DND-41 (cell line): Measurements from ENCODE around the gene RIOK3.

Experiments
- ATAC-seq: fragments of 200-7000 bp; cut with Tn5 transposase; 3 replicates; pipeline ENCODE4 v1.9.1; 2021; ENCODE audit warnings: low read depth; ENCODE audit not compliant: insufficient read depth
- DNase-seq: peaks from one replicate; pipeline ENCODE4 v3.0.0-alpha.2; 2020
- H2AFZ ChIP-seq: 2 replicates; pipeline ENCODE4 v1.6.0; 2012; ENCODE audit warnings: low read depth, low read length
- H3K27ac ChIP-seq: 2 replicates; pipeline ENCODE4 v1.5.1; 2012; ENCODE audit warnings: low read length, inconsistent platforms
- H3K27me3 ChIP-seq: fragments of 200-600 bp; sonication (generic); 2 replicates; pipeline ENCODE4 v1.6.0; 2012; ENCODE audit warnings: low read length, mild to moderate bottlenecking, inconsistent platforms; ENCODE audit not compliant: insufficient read depth, poor library complexity
- H3K36me3 ChIP-seq: 2 replicates; pipeline ENCODE4 v1.5.1; 2012; ENCODE audit warnings: low read length, inconsistent platforms; ENCODE audit not compliant: insufficient read depth
- H3K4me1 ChIP-seq: 2 replicates; pipeline ENCODE4 v1.5.1; 2012; ENCODE audit warnings: mild to moderate bottlenecking, low read length; ENCODE audit not compliant: insufficient read depth
- H3K4me2 ChIP-seq: 2 replicates; pipeline ENCODE4 v1.6.0; 2012; ENCODE audit warnings: mild to moderate bottlenecking, moderate library complexity, low read length, inconsistent platforms; ENCODE audit not compliant: insufficient read depth
- H3K4me3 ChIP-seq, 2 experiments: fragments of 200-600 bp in 1 of 2; shearing (Covaris generic) in 1 of 2; 2 replicates each; pipeline ENCODE4 v1.5.1; 2012 to 2016; ENCODE audit warnings: inconsistent platforms in 2 of 2, low read length in 2 of 2, mild to moderate bottlenecking in 2 of 2, low read depth in 1 of 2, moderate library complexity in 1 of 2
- H3K79me2 ChIP-seq: 2 replicates; pipeline ENCODE4 v1.6.0; 2012; ENCODE audit warnings: low read length, inconsistent platforms; ENCODE audit not compliant: insufficient read depth
- H3K9ac ChIP-seq: 2 replicates; pipeline ENCODE4 v1.6.0; 2012; ENCODE audit warnings: low read depth, mild to moderate bottlenecking, inconsistent platforms, low read length, moderate library complexity
- H3K9me3 ChIP-seq: 2 replicates; pipeline ENCODE4 v1.5.1; 2012; ENCODE audit warnings: low read length, moderate library complexity, mild to moderate bottlenecking, inconsistent platforms; ENCODE audit not compliant: insufficient read depth, severe bottlenecking
- H4K20me1 ChIP-seq: 2 replicates; pipeline ENCODE4 v1.6.0; 2012; ENCODE audit warnings: low read length; ENCODE audit not compliant: insufficient read depth
- CTCF ChIP-seq: IDR thresholded peaks from 2 replicates; pipeline ENCODE4 v1.5.1; 2012; ENCODE audit warnings: borderline replicate concordance, low read length, moderate library complexity, mild to moderate bottlenecking; ENCODE audit not compliant: poor library complexity, severe bottlenecking; ENCODE audit errors: extremely low read depth
- EZH2 ChIP-seq: IDR thresholded peaks from 3 replicates; pipeline ENCODE4 v1.6.1; 2012; ENCODE audit warnings: borderline replicate concordance, low read depth, mild to moderate bottlenecking, moderate library complexity, low read length, inconsistent platforms; ENCODE audit not compliant: severe bottlenecking

The RIOK3 gene

DNA sequence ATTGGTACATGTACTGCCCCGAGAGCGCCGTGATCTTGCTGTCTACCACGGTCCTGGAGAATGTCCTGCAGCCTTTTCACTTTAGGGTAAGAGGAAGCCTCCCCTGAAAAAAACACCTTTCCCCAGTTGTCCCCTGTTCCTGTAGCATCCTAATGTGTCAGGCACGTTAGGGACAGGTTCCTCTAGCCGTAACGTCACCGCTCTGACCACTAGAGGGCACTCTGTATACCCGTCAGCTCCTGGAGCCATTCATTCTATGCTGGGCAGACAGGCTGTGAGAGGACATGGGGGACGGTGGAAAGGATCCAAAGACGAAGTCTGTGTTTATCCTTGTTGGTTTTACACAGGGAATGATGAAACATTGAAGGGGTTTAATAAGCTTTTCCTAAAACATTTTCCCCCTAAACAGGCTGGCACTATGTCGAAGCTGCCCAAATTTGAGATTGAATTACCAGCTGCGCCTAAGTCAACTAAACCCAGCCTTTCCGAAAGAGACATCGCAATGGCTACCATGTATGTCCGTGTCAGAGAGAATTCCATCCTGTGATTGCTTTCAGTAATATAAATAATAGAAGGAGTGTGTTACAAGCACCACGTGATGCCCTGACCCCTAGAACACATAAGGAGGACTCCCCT lies 62.9 kb downstream of the RIOK3 start:
- Histone ChIP-seq H3K4me2 (no peak overlapping the region), H3K27ac (no peak overlapping the region), H3K4me1 (0 out of 2 replicates have a peak, but pooled peaks cover 2% of the 10 kb centered on the region), H4K20me1 (no peaks in the 10 kb centered on the region), H2AFZ (0 out of 2 replicates have a peak overlapping the region, but pooled peaks have one; percentile 21), H3K9me3 (no peaks in the 10 kb centered on the region), H3K9ac (no peak overlapping the region), H3K36me3 (peaks cover 72% of the 10 kb centered on the region), H3K4me3 (no peak overlapping the region), H3K27me3 (no peaks in the 10 kb centered on the region), H3K79me2 (no peaks in the 10 kb centered on the region)
- TF ChIP-seq EZH2: no peak
- TF ChIP-seq CTCF: peak; percentile 98
- peak; percentile 79 for DNase-seq
- peak; percentile 100 for ATAC-seq

- H3K27ac ChIP-seq: no peak overlapping the region
- DNase-seq (no peak), ATAC-seq (no peak)
- H3K4me1 ChIP-seq: 0 out of 2 replicates have a peak, but pooled peaks cover 2% of the 10 kb centered on the region
- no peaks in the 10 kb centered on the region for H4K20me1 ChIP-seq
- TF ChIP-seq CTCF (no peak), EZH2 (no peak)
- no peaks in the 10 kb centered on the region for H3K27me3 ChIP-seq
- H3K9me3 ChIP-seq: no peaks in the 10 kb centered on the region
- no peak overlapping the region for H3K4me2 ChIP-seq
- no peak overlapping the region for H2AFZ ChIP-seq
- H3K79me2 ChIP-seq: no peaks in the 10 kb centered on the region
- no peak overlapping the region for H3K4me3 ChIP-seq
- H3K36me3 ChIP-seq: peaks cover 87% of the 10 kb centered on the region
- no peak overlapping the region for H3K9ac ChIP-seq
Observed at GRCh38 chr18:23519734-23520133, 66.6 kb downstream of the RIOK3 start.

- H3K4me1 ChIP-seq: no peaks in the 10 kb centered on the region
- peaks cover 87% of the 10 kb centered on the region for H3K36me3 ChIP-seq
- H3K79me2 ChIP-seq: no peaks in the 10 kb centered on the region
- DNase-seq: no peak
- no peak overlapping the region for H3K4me2 ChIP-seq
- H2AFZ ChIP-seq: no peak overlapping the region
- no peak for ATAC-seq
- TF ChIP-seq EZH2: no peak
- H3K4me3 ChIP-seq: no peak overlapping the region
- no peak overlapping the region for H3K9ac ChIP-seq
- H3K9me3 ChIP-seq: no peaks in the 10 kb centered on the region
- H3K27ac ChIP-seq: no peak overlapping the region
- no peaks in the 10 kb centered on the region for H3K27me3 ChIP-seq
- no peaks in the 10 kb centered on the region for H4K20me1 ChIP-seq
Observed at GRCh38 chr18:23521271-23521670, 68.2 kb downstream of the RIOK3 start.

- no peaks in the 10 kb centered on the region for H3K27me3 ChIP-seq
- no peak overlapping the region for H2AFZ ChIP-seq
- no peak for DNase-seq
Observed at GRCh38 chr18:23521907-23522306, 68.8 kb downstream of the RIOK3 start.

More at GRCh38 chr18:23521907-23522306, 68.8 kb downstream of the RIOK3 start:
- Histone ChIP-seq H3K36me3 (peaks cover 87% of the 10 kb centered on the region), H3K9me3 (no peaks in the 10 kb centered on the region), H3K9ac (no peak overlapping the region), H3K79me2 (no peaks in the 10 kb centered on the region), H3K4me1 (no peaks in the 10 kb centered on the region), H3K4me2 (no peak overlapping the region), H3K27ac (no peak overlapping the region), H4K20me1 (no peaks in the 10 kb centered on the region), H3K4me3 (no peak overlapping the region)
- no peak for TF ChIP-seq CTCF
- TF ChIP-seq EZH2: no peak
- ATAC-seq: no peak
